ENCODE measurements around the gene SPAG16.

The SPAG16 gene

GRCh38 chr2:213411582-213412289 is 127.5 kb downstream of the SPAG16 start:
- no peak for DNase-seq (ENCODE audit: low spot score)

- no peak for DNase-seq (ENCODE audit: low spot score)
Measured at GRCh38 chr2:213415093-213415492, 130.8 kb downstream of the SPAG16 start.

- DNase-seq (ENCODE audit: low spot score) = no peak
Measured at GRCh38 chr2:213416832-213417231, 132.6 kb downstream of the SPAG16 start.

GRCh38 chr2:213419980-213420379 is 135.7 kb downstream of the SPAG16 start:
- DNase-seq (ENCODE audit: low spot score) = no peak

GRCh38 chr2:213420828-213421385 is 136.6 kb downstream of the SPAG16 start:
- no peak for DNase-seq (ENCODE audit: low spot score)

- no peak for DNase-seq (ENCODE audit: low spot score)
Measured at GRCh38 chr2:213422211-213422610, 137.9 kb downstream of the SPAG16 start.

- DNase-seq (ENCODE audit: low spot score) = no peak
Measured at GRCh38 chr2:213425618-213426017, 141.4 kb downstream of the SPAG16 start.

GRCh38 chr2:213429516-213429915 is 145.3 kb downstream of the SPAG16 start:
- DNase-seq (ENCODE audit: low spot score) = no peak

GRCh38 chr2:213443921-213444320 is 159.7 kb downstream of the SPAG16 start:
- DNase-seq (ENCODE audit: low spot score) = no peak

GRCh38 chr2:213451542-213452239 is 167.4 kb downstream of the SPAG16 start:
- DNase-seq (ENCODE audit: low spot score) = no peak

GRCh38 chr2:213455316-213456008 is 171.2 kb downstream of the SPAG16 start:
- no peak for DNase-seq (ENCODE audit: low spot score)

- DNase-seq (ENCODE audit: low spot score) = no peak
Measured at GRCh38 chr2:213475433-213475832, 191.2 kb downstream of the SPAG16 start.

GRCh38 chr2:213476641-213477040 is 192.4 kb downstream of the SPAG16 start:
- DNase-seq (ENCODE audit: low spot score) = peak; percentile 2

GRCh38 chr2:213490087-213490486 is 205.8 kb downstream of the SPAG16 start:
- DNase-seq (ENCODE audit: low spot score) = no peak

- DNase-seq (ENCODE audit: low spot score) = no peak
Measured at GRCh38 chr2:213491376-213491775, 207.1 kb downstream of the SPAG16 start.

GRCh38 chr2:213496226-213496625 is 212.0 kb downstream of the SPAG16 start:
- no peak for DNase-seq (ENCODE audit: low spot score)

GRCh38 chr2:213500881-213501280 is 216.6 kb downstream of the SPAG16 start:
- no peak for DNase-seq (ENCODE audit: low spot score)

- no peak for DNase-seq (ENCODE audit: low spot score)
Measured at GRCh38 chr2:213524164-213524563, 239.9 kb downstream of the SPAG16 start.

GRCh38 chr2:213537579-213537978 is 253.3 kb downstream of the SPAG16 start:
- no peak for DNase-seq (ENCODE audit: low spot score)

GRCh38 chr2:213544940-213545339 is 260.7 kb downstream of the SPAG16 start:
- DNase-seq (ENCODE audit: low spot score) = no peak

GRCh38 chr2:213545481-213545880 is 261.2 kb downstream of the SPAG16 start:
- no peak for DNase-seq (ENCODE audit: low spot score)

- no peak for DNase-seq (ENCODE audit: low spot score)
Measured at GRCh38 chr2:213545964-213546475, 261.8 kb downstream of the SPAG16 start.

GRCh38 chr2:213551526-213551925 is 267.3 kb downstream of the SPAG16 start:
- DNase-seq (ENCODE audit: low spot score) = no peak

Data from AG08395 (cell line).